DMS153 treated with DMSO at 0.1 percent for 48 hours (cell line): Measurements from ENCODE around the gene PRR36.

Source experiments
- DNase-seq: peaks from one replicate; lab custom pipeline; 2025; ENCODE audit not compliant: unreplicated experiment; lab: John Stamatoyannopoulos, UW

Gene PRR36

GRCh38 chr19:7820588-7820987 lies 53.6 kb downstream of the PRR36 start:
- no peak for DNase-seq

GRCh38 chr19:7819337-7819736 lies 54.9 kb downstream of the PRR36 start:
- no peak for DNase-seq

GRCh38 chr19:7818806-7819205 lies 55.4 kb downstream of the PRR36 start:
- DNase-seq, result no peak
